Smooth muscle cell (in vitro differentiated cells): ENCODE data around the gene SYMPK. TPM values are rescaled to one million over a fixed set of nuclear protein-coding genes. Genes with fewer than 3 reads are reported as not detected.

Experiments used
- DNase-seq: peaks from one replicate; lab custom pipeline; 2025; ENCODE audit not compliant: unreplicated experiment; lab: John Stamatoyannopoulos, UW
- H2AFZ ChIP-seq: fragments of 200-600 bp; sonication (generic); 2 replicates; pipeline ENCODE4 v1.6.0; 2016; ENCODE audit warnings: antibody characterized with exemption, low read depth, mild to moderate bottlenecking
- H3F3A ChIP-seq: fragments of 200-600 bp; sonication (generic); 2 replicates; pipeline ENCODE4 v1.6.0; 2017; ENCODE audit warnings: antibody characterized with exemption, low read depth
- H3K27ac ChIP-seq: fragments of 200-600 bp; sonication (generic); 2 replicates; pipeline ENCODE4 v1.5.1; 2016; ENCODE audit warnings: low read depth, mild to moderate bottlenecking
- H3K27me3 ChIP-seq: fragments of 200-600 bp; sonication (generic); 2 replicates; pipeline ENCODE4 v1.6.1; 2016; ENCODE audit warnings: low read depth, mild to moderate bottlenecking
- H3K36me3 ChIP-seq: fragments of 200-600 bp; sonication (generic); 2 replicates; pipeline ENCODE4 v1.5.1; 2016; ENCODE audit warnings: low read depth
- H3K4me1 ChIP-seq: fragments of 200-600 bp; sonication (generic); 2 replicates; pipeline ENCODE4 v1.5.1; 2016; ENCODE audit warnings: low read depth
- H3K4me2 ChIP-seq: fragments of 200-600 bp; sonication (generic); 2 replicates; pipeline ENCODE4 v1.6.0; 2016; ENCODE audit warnings: mild to moderate bottlenecking
- H3K4me3 ChIP-seq: fragments of 200-600 bp; sonication (generic); 2 replicates; pipeline ENCODE4 v1.5.1; 2016; ENCODE audit warnings: mild to moderate bottlenecking
- H3K79me2 ChIP-seq: fragments of 200-600 bp; sonication (generic); 2 replicates; pipeline ENCODE4 v1.6.0; 2016; ENCODE audit warnings: low read depth, mild to moderate bottlenecking
- H3K9ac ChIP-seq: fragments of 200-600 bp; sonication (generic); 2 replicates; pipeline ENCODE4 v1.6.0; 2016; ENCODE audit warnings: low read depth
- H3K9me3 ChIP-seq: fragments of 200-600 bp; sonication (generic); replicated peaks from 2 replicates; pipeline ENCODE4 v1.5.1; 2016; ENCODE audit warnings: low read depth
- H4K20me1 ChIP-seq: fragments of 200-600 bp; sonication (generic); 2 replicates; pipeline ENCODE4 v1.6.0; 2016; ENCODE audit warnings: low read depth
- CTCF ChIP-seq: fragments of 200-600 bp; sonication (generic); IDR thresholded peaks from 2 replicates; pipeline ENCODE4 v1.5.1; 2017; ENCODE audit warnings: borderline replicate concordance, mild to moderate bottlenecking, antibody characterized with exemption; ENCODE audit not compliant: insufficient read depth, poor library complexity, severe bottlenecking
- WGBS: methylation state at CpG from one replicate; pipeline ENCODE4 v1.1.7; 2016; ENCODE audit warnings: low lambda C conversion rate; 5-methylcytosine and 5-hydroxymethylcytosine counted together
- polyA plus RNA-seq: library from polyadenylated mRNA; unstranded; fragments of >200 nt; fragmentation: Nextera tagmentation; extraction: Ambion mirVana; gene quantifications from 2 replicates; pipeline ENCODE4 v1.2.1, GENCODE V29; 2016
- total RNA-seq: library from RNA; depleted of rRNA; stranded (reverse); fragments of >200 nt; gene quantifications from 2 replicates; pipeline ENCODE4 v1.2.3, GENCODE V29; 2014

SYMPK gene
- total and polyA plus RNA-seq, 2 experiments from 2014 or later: 28.6 to 30.9 TPM

- Histone ChIP-seq H3K79me2 (peaks cover 12% of the 10 kb centered on the region), H4K20me1 (peaks cover 16% of the 10 kb centered on the region), H2AFZ (no peak overlapping the region), H3K36me3 (no peaks in the 10 kb centered on the region), H3K9ac (no peak overlapping the region), H3F3A (peaks cover 22% of the 10 kb centered on the region), H3K4me3 (peak overlapping the region; percentile 61), H3K27ac (peak overlapping the region; percentile 74), H3K4me1 (peaks cover 10% of the 10 kb centered on the region), H3K9me3 (no peaks in the 10 kb centered on the region), H3K27me3 (no peaks in the 10 kb centered on the region), H3K4me2 (peak overlapping the region; percentile 92)
- peak; percentile 96 for TF ChIP-seq CTCF
- peak; percentile 99 for DNase-seq
- WGBS: 4% methylated on average over 57 of the region's 79 CpGs
Measured at GRCh38 chr19:45770192-45771101, 92.5 kb downstream of the SYMPK start.

- Histone ChIP-seq H3F3A (peaks cover 19% of the 10 kb centered on the region), H3K9me3 (no peaks in the 10 kb centered on the region), H2AFZ (no peak overlapping the region), H3K4me3 (peak overlapping the region; percentile 61), H4K20me1 (peaks cover 16% of the 10 kb centered on the region), H3K79me2 (peaks cover 16% of the 10 kb centered on the region), H3K9ac (peak overlapping the region; percentile 43), H3K4me1 (peaks cover 17% of the 10 kb centered on the region), H3K27ac (peak overlapping the region; percentile 74), H3K27me3 (no peaks in the 10 kb centered on the region), H3K4me2 (peak overlapping the region; percentile 92), H3K36me3 (no peaks in the 10 kb centered on the region)
- WGBS: under 1% methylated on average over 28 of the region's 28 CpGs
- TF ChIP-seq CTCF: no peak
- DNase-seq: peak; percentile 83
Measured at GRCh38 chr19:45769821-45770191, 93.1 kb downstream of the SYMPK start.

- H3K27me3 ChIP-seq: no peaks in the 10 kb centered on the region
- H3F3A ChIP-seq: peaks cover 14% of the 10 kb centered on the region
- peak within 1 kb of the TSS; percentile 92 for H3K4me2 ChIP-seq
- peaks cover 16% of the 10 kb centered on the region for H3K79me2 ChIP-seq
- peak within 1 kb of the TSS; percentile 80 for H3K27ac ChIP-seq
- H3K4me3 ChIP-seq: peak within 1 kb of the TSS; percentile 70
- no peak for TF ChIP-seq CTCF
- DNase-seq: peak; percentile 99
- H3K9ac ChIP-seq: peak within 1 kb of the TSS; percentile 76
- peaks cover 16% of the 10 kb centered on the region for H4K20me1 ChIP-seq
- under 1% methylated on average over 46 of the region's 70 CpGs for WGBS
- H3K4me1 ChIP-seq: peaks cover 22% of the 10 kb centered on the region
- H2AFZ ChIP-seq: no peak within 1 kb of the TSS
- no peaks in the 10 kb centered on the region for H3K36me3 ChIP-seq
- no peaks in the 10 kb centered on the region for H3K9me3 ChIP-seq
Measured at GRCh38 chr19:45768984-45769782, 93.8 kb downstream of the SYMPK start, which contains the start of gene SIX5. Gene SIX5 (minus strand): TSS chr19:45769252. CDS start chr19:45768844, 408 bp downstream.
